ENCODE measurements around the gene HTR1D. TPM values are rescaled to one million over a fixed set of nuclear protein-coding genes. Genes with fewer than 3 reads are reported as not detected.
"Not testable (repeated sequence)": the region's sequence is repeated elsewhere in the genome, so short reads cannot be mapped to it uniquely, and the experiment has no call there.

HTR1D gene
- total RNA-seq, 1 donor from 2014 or later = 0.07 TPM

DNA sequence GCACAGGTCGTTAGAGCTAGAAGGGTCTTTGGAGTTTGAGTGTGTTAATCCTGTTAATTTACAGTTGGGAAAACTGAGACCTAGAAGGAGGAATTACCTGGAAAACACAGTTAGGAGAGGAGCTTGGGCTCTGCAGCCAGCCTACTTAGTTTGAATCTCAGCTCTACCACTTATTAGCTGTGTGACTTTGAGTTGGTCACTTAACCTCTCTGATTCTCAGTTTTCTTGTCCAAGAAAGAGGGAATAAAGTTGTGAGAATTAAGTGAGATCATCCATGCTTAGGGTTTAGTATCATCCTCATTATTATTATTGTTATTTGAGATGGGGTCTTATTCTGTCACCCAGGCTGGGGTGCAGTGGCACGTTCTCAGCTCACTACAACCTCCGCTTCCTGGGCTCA, 5.4 kb upstream of the HTR1D start:
- ATAC-seq (no peak), DNase-seq (no peak)
- intact Hi-C loops (cut with micrococcal nuclease) = no loop called here

DNA sequence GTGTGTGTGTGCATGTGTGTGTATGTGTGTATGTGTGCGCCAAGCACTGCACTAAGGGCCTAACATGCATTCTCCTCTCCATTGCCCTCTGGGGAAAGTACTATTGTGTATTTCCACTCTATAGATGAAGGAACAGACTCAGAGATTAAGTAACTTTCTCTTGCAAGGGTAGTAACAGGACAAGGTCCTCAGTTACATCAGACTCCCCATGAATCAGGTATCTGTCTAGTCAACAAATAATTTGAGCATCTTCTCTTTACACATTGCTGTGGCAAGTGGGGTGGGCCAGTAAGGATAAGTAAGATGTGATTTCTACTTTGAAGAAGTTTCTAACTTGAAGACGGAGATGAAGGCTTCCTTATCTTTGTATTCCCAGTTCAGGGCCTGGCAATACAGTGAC, 5.0 kb upstream of the HTR1D start:
- intact Hi-C loops (cut with micrococcal nuclease) = no loop called here
- ATAC-seq (no peak), DNase-seq (no peak)

DNA sequence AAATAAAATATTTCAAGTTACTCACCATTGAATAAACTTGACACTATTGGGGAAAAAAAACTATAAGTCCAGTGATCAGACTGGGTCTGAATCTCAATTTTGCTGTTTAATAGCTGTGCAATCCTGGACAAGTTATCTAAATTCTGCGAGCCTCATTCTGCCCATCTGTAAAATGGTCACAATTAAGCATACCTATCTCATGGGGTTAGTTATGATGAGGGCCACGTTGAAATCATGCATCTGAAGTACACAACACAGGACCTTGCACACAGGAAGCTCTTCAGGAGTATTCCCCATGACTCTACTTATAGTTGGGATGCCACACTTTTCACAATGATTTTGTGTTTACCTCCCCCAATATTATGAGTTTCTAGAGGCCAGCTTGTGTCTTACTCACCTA, 3.8 kb upstream of the HTR1D start:
- ATAC-seq (no peak), DNase-seq (no peak)
- intact Hi-C loops (cut with micrococcal nuclease) = no loop called here

DNA sequence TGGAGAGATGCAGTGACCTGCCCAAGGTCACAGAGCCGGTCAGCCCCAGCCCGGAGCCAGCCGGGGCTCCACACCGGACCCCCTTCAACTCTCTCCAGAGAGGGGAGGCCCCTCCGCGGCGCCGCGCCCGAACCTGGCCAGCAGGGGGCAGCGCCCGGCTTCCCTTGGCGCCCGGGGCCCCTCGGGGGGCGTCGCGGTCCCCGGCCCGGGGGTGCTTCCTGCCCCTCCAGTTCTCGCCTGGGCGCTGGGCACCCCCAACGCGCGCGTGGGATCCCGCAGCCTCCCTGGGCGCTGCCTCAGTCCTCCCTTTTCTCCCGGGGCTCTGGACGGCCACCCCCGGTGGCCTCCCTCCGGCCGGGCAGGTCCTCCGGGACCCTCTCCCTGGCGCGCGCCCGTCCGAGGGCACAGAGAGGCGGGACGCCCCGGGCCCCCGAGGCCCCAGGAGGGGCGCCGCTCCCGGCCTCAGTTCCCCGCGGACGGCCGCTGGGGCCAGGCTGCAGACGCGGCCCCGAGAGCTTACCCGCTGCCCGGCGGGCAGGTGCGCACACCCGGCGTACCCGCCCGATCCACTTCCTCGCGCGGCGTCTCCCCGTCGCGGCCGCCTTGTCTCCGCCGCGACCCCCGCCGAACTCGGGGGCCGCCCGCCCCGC, 406 bp downstream of the HTR1D start:
- DNase-seq (peak; percentile 34), ATAC-seq (peak; percentile 31)
- intact Hi-C loops (cut with micrococcal nuclease) = no loop called here

DNA sequence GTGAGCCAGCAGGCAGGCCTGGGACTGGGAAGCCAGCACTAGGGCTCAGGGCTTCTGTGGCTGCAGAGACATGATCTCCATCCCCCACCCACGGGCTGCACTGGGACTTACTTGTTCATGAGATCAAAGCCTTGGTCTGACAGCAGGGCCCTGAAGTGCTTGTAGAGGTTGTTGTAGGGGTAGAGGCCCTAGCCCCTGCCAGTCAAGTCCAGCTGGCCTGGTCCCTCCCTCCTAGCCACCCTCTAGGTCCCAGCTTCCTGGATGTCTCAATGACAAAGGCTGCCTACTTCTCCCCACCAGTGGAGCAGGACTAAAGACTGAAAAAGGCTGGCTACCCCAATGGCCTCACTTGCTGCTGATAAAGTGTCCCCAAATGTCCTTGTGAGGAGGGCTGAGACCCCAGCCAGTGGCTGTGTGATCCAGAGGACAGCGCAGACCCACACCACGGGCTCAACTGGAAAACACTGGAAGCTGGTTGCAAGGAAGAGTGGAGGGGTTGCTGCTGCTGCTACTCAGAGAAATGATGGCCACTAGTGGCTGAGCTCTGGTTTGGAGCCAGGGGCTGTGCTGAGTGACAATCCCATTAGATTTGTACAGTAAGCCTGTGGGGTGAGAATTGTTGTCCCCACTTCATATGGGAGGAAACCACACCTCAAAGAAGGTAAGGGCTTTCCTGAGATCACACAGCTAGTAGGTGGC, 1.4 kb downstream of the HTR1D start:
- DNase-seq (no peak), ATAC-seq (no peak)
- intact Hi-C loops (cut with micrococcal nuclease) = no loop called here

DNA sequence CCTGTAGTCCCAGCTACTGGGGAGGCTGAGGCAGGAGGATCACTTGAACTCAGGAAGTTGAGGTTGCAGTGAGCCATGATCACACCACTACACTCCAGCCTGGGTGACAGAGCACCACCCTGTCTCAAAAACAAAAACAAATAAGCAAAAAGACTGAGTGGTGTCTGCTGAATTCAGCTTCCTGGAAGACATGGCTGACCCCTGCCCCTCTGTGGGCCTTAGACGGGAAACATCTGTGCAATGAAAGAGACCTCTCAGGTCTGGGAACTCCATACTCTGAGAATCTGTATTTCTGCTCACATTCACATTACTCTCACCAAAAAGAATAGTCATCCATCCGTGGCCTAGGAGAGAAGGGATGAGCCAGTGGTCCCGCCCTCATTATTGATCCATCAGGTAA, 2.0 kb downstream of the HTR1D start:
- no peak for ATAC-seq
- no peak for DNase-seq
- intact Hi-C loops (cut with micrococcal nuclease) = no loop called here

DNA sequence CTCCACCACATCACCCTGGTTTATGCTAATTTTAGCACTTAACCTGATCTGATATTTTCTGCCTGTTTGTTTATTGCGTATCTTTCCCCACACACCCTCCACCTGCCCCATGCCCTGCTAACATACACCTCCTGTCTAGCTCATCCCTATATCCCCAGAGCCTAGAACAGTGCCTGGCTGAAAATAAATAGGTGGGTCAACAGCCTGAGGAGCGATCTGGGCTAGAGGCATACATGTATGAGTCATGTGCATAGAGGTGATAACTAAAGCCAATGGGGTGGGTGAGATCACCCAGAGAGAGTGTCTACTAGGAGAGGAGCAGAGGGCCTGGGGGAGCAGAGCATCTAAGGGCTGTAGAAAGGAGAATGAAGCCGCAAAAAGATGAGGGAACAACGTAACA, 2.7 kb downstream of the HTR1D start:
- ATAC-seq = no peak
- intact Hi-C loops (cut with micrococcal nuclease) = no loop called here
- no peak for DNase-seq

DNA sequence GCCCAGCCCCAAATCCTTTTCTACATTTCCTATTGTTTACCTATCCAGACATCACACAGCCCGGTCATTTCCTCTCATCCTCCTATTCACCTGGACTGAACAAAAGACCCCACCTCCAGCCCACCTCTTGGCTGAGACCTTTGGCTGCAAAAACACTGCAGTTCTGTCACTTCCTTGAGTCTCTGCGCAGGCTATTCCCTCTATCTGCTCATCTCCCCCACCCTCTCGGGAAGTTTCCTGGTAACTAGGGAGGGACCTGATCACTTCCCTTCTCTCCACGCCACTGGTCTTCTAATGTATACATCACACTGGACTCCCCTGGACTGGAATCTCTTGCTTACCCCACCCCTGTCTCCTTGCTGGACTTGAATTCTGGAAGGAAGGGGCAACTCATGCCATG, 5.3 kb downstream of the HTR1D start:
- DNase-seq = no peak
- ATAC-seq = no peak
- intact Hi-C loops (cut with micrococcal nuclease) = no loop called here

DNA sequence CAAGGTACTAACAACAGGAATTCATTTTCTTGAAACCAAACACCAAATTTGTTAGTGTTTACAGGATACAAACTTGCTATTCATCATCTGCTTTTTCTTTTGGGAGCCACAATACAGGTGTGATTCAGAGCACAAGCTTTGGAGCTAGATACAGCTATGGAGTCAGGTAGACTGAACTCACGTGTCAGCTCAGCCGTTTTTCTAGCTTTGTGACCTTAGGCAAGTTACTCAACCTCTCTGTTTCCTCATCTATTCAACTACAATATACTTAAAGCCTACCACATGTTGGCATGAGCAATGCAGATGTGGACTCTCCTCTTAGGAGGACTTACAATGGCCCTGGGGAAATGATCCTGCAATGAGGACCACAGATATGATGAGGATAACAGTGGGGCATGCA, 6.3 kb downstream of the HTR1D start:
- ATAC-seq (no peak), DNase-seq (no peak)
- intact Hi-C loops (cut with micrococcal nuclease) = no loop called here

DNA sequence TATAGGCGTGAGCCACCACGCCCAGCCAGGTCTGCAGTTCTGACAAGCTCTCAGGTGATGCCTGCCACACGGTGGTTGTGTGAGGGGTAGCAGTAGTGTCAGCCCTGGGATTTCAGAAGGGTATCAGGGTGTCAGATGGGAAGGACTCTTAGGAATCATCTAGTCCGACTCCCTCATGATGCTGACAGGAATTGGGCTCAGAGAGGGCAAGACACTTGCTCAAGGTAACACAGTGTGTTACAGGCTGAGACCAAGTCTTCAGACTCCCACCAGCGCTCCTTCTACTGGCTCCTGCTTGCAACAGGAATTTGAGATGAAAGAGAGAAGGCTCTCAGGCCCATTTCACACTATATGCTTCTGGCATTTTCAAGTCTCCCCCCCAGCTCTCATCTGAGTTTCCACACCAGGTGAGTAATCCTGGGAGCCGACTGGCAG, 6.9 kb downstream of the HTR1D start:
- ATAC-seq (no peak), DNase-seq (no peak)
- intact Hi-C loops (cut with micrococcal nuclease) = no loop called here

DNA sequence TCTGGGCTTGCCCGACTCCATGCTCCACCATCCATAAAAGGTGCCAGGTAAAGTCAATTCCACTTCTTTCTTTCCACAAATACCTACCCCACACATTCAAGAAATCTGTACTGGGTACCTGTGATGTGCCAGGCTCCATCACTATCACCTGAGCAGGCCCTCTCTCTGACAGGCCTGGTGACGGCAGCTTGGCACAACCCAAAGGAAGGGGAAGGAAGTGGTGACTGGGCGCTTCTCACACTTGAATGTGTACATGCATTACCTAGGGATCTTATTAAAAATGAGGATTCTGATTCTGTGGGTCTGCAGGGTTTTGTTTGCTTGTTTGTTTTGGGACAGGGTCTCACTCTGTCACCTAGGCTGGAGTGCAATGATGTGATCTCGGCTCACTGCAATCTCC, 7.5 kb downstream of the HTR1D start:
- no peak for ATAC-seq
- no peak for DNase-seq
- intact Hi-C loops (cut with micrococcal nuclease) = no loop called here

DNA sequence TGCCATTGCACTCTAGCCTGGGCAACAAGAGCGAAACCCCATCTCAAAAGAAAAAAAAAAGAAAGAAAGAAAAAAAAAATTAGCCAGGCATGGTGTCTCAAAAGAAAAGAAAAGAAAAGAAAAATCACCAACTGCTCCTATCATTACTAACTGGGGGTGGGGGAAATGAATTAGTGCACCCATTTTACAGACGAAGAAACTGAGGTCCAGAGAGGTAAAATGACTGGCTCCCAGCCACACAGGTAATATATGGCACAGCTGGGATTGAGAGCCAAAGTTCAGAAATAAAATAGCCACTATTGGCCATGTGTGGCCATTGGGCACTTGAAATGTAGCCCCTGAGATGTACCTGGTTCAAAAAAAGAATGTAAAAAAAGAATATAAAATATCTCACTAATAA, 8.8 kb downstream of the HTR1D start:
- intact Hi-C loops (cut with micrococcal nuclease) = no loop called here
- no peak for DNase-seq
- no peak for ATAC-seq

DNA sequence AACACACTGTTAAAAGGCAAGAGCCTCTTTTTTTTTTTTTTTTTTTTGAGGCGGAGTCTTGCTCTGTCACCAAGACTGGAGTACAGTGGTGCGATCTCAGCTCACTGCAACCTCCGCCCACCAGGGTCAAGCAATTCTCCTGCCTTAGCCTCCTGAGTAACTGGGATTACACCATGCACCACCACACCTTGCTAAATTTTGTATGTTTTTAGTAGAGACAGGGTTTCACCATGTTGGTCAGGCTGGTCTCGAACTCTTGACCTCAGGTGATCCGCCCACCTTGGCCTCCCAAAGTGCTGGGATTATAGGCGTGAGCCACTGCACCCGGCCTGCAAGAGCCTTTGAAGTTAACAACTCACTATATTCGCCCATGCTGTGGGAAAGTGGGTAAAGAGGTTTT, 9.6 kb downstream of the HTR1D start:
- DNase-seq; ATAC-seq; intact Hi-C loops (cut with micrococcal nuclease): not testable (repeated sequence)

DNA sequence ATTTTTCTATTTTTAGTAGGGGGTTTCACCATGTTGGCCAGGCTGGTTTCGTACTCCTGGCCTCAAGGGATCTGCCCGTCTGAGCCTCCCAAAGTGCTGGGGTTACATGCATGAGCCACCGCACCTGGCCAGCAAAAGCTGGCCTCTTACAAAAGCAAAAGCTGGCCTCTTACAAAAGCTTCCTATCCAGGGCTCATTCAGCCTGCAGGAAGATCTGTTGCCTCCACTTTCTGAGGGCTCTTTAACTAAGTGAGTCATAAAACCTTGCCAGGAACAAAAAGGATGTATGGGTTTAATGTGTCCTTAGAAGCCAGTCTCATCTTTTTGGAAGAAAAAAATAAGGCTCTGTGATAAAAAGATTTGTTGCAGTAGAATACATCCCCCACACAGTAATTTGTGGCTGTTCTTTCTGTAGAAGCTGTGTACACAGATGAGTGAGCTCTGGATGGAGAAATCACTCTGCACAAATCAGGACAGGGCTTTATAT, 15.0 kb downstream of the HTR1D start:
- ATAC-seq (no peak), DNase-seq (no peak)
- intact Hi-C loops (cut with micrococcal nuclease) = no loop called here

DNA sequence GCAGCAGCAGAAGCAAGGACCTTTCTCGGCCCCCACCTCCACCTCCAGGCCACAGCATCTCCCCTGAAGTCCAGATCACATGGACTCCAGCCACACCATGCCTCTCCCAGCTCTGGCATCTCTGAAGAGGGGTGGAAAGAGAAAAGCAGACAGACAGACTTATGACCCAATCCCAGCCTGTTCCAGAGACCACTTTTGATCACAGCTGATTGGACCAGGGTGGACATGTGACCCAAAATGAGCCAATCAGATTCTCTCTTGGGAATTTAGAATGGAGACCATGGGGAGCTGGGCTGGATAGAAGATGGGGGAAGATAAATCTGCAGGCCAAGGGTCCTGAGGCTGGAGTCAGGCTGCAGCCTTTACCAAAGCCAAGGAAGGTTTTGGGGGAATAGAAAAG, 16.4 kb downstream of the HTR1D start:
- DNase-seq = no peak
- intact Hi-C loops (cut with micrococcal nuclease) = no loop called here
- no peak for ATAC-seq

DNA sequence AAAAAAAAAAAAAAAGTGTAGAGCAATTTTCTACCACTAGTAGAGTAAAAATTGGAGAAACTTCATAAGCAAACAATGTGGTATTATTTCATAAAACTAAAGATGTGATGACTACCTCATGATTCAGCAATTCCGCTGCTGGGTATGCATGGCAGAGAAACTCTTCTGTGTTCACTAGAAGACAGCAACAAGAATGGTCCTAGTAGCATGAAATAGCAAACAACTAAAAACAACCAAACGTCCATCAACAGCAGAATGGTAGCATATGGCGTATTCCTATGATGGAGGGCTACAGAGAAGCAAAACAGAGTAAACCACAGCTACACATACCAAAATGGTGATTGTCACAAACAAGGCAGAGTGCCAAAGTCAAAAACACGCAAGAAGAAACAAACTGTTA, 18.9 kb downstream of the HTR1D start:
- no peak for ATAC-seq
- no peak for DNase-seq
- intact Hi-C loops (cut with micrococcal nuclease) = no loop called here

DNA sequence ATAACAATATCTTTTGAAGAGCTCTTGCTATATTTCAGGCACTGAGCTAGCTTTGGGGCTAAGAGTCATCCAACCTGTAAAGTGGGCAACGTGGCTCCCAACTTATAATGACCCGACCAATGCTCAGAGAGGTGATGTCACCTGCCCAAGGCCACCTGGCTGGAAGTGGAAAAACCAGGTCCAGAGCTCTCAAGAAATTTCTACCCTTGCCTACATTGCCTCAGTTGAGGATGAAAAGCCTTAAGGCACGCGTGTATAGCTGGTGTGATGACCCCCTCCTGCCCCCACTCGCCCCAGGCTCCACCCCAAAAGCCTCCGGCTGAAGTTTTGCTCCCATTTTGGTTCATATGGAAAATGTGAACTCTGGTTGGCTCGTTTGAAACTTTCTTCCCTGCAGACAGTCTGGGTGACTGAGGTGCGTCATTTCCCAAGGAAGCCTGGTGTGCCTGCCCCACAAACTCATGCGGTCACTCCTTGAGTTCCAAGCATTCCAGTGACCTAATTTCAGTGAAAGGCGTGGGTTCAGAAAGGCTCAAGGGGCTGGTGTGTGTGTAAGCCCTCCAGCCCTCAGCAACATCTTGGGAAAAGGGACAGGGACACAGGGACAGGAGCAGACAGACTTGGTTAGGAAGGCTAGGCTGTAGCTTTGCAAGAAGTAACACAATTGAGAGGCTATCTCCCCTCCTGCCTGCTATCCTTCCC, 20.5 kb downstream of the HTR1D start:
- ATAC-seq = no peak
- no peak for DNase-seq
- intact Hi-C loops (cut with micrococcal nuclease) = no loop called here

DNA sequence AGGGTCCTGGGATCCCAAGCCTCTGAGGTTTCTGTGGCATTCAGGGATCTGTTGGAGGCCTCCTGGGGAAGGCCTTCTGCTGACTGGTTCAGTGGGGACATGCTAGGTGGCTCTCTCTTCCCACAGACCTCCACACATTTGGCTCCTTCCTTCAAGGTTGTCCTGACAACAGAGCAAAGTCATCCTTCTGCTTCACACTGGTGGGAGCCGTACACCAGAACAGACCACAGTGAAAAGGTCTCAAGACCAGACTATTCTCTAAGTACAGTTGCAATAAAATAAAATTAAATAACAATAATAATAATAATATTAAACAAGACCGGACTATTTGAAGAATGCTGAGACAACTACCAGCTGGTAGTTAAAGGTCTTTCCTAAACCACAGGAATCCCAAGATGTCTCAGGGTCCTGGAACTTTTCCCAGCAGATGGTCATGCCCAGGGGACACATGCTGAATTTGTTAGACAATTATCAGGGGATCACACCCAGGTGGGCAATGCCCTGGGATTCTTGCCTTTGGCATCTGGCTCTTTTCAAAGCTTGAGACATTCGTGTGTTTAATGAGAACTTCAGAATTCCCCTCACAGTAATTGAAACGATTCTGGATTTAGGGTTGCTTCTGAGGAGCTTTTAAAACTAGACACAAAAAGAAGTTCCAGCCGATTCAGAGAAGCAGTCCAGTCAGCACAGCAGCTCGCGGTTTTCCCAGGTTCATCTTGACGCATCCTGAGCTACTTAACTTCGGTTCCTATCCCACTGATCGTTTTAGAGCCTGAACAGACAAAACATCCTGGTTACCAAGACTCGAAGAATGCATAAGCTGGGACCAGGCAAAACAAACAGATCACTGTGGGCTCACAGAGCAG, 22.9 kb downstream of the HTR1D start:
- intact Hi-C loops (cut with micrococcal nuclease) = no loop called here
- DNase-seq (no peak), ATAC-seq (no peak)

DNA sequence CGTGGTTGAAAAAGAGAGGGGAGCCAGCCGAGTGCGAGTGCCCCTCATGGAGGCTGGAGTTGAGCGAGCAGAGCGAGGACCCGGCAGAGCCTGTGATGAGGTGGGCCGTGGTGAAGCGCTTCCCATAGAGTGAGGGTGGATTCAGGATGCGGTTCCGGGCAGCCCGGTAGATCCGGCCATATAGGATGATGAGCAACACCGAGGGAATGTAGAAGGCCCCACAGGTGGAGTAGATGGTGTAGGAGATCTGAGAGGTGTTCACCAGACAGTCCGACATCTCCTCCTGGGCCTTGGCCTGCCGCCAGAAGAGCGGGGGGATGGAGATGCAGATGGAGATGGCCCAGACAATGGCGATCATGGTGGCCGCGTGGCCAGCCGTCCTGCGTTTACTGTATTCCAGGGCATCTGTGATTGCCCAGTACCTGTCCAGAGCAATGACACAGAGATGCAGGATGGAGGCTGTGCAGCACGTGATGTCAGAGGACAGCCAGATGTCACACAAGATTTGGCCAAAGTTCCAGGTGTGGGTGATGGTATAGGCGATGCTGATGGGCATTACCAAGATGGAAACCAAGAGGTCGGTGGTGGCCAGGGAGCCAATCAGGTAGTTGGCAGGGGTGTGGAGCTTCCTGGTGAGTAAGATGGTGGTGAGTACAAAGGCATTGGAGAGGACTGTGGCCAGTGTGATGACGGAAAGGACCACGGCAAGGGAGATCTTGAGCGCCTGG, 23.7 kb downstream of the HTR1D start:
- ATAC-seq (no peak), DNase-seq (no peak)
- intact Hi-C loops (cut with micrococcal nuclease) = no loop called here

Data from left ventricle myocardium superior (tissue), 1 donor.